Natural killer cell (primary cell): ENCODE measurements around the gene CFAP54. TPM values are rescaled to one million over a fixed set of nuclear protein-coding genes. Genes with fewer than 3 reads are reported as not detected.

Experiments
- ATAC-seq, 3 donors: fragments of 150-1000 bp in 2 of 3; fragments of 200-7000 bp in 1 of 3; cut with Tn5 transposase; 1 replicate in 1 of 3; 2 replicates in 2 of 3; pipeline ENCODE4 v1.10.0; 2021; ENCODE audit warnings: mild to moderate bottlenecking in 2 of 3, moderate library complexity in 2 of 3
- DNase-seq, 2 donors: peaks; one replicate each; pipeline versions ENCODE4 v3.0.0 to v3.0.0-alpha.2; 2013 to 2021; ENCODE audit warnings: mixed read lengths in 1 of 2
- H3K27ac ChIP-seq: one replicate; pipeline ENCODE4 v1.5.1; 2013; ENCODE audit warnings: mild to moderate bottlenecking, low read length
- H3K27me3 ChIP-seq: one replicate; pipeline ENCODE4 v1.6.1; 2013; ENCODE audit warnings: low read length; ENCODE audit not compliant: control insufficient read depth, insufficient read depth
- H3K36me3 ChIP-seq: one replicate; pipeline ENCODE4 v1.6.1; 2013; ENCODE audit warnings: low read length; ENCODE audit not compliant: control insufficient read depth, insufficient read depth
- H3K4me1 ChIP-seq: one replicate; pipeline ENCODE4 v1.6.1; 2013; ENCODE audit warnings: low read length; ENCODE audit not compliant: control insufficient read depth, insufficient read depth
- H3K4me3 ChIP-seq: one replicate; pipeline ENCODE4 v1.5.1; 2013; ENCODE audit warnings: low read length
- H3K9me3 ChIP-seq: one replicate; pipeline ENCODE4 v1.6.1; 2013; ENCODE audit warnings: low read length; ENCODE audit not compliant: control insufficient read depth, insufficient read depth
- H3K27ac Mint-ChIP-seq, 2 donors: one replicate each; pipeline ENCODE4 v1.8.0; 2022; ENCODE audit warnings: mild to moderate bottlenecking in 2 of 2, mixed read lengths in 2 of 2, moderate library complexity in 1 of 2
- H3K27me3 Mint-ChIP-seq, 2 donors: one replicate each; pipeline ENCODE4 v1.8.0; 2022; ENCODE audit warnings: low read depth in 2 of 2, mixed read lengths in 2 of 2
- H3K36me3 Mint-ChIP-seq: one replicate; pipeline ENCODE4 v1.8.0; 2022; ENCODE audit warnings: mixed read lengths
- H3K4me1 Mint-ChIP-seq, 2 donors: one replicate each; pipeline ENCODE4 v1.8.0; 2022; ENCODE audit warnings: mixed read lengths in 2 of 2
- H3K4me3 Mint-ChIP-seq: one replicate; pipeline ENCODE4 v1.8.0; 2022; ENCODE audit warnings: mild to moderate bottlenecking, moderate library complexity, mixed read lengths
- H3K9me3 Mint-ChIP-seq, 2 donors: one replicate each; pipeline ENCODE4 v1.8.0; 2022; ENCODE audit warnings: mixed read lengths in 2 of 2
- WGBS: methylation state at CpG from one replicate; pipeline ENCODE4 v1.1.7; 2013; ENCODE audit warnings: missing lambda C conversion rate; ENCODE audit not compliant: insufficient coverage; 5-methylcytosine and 5-hydroxymethylcytosine counted together
- intact Hi-C: fragments of 100-400 bp; cut with micrococcal nuclease; formaldehyde crosslinking; loops from one replicate; pipeline ENCODE4 v1.14.2; 2022
- total RNA-seq, 4 donors: library from RNA; stranded (reverse); fragments of 120-200 nt in 1 of 4; gene quantifications; one replicate each; pipeline versions ENCODE4 v1.2.3 to v1.2.4, GENCODE V29; 2013 to 2022
- TF ChIP-seq, protein P1 (sequence below): fragments of 200-600 bp; IDR thresholded peaks from one replicate; pipeline ENCODE4 v1.8.0; 2022; ENCODE audit warnings: antibody characterized with exemption

CFAP54 gene
- total RNA-seq, 3 donors from 2014 or later (not counting 1 experiment from before 2014, with no cell fraction given), result 0.56 to 1.5 (median 1.2) TPM

DNA sequence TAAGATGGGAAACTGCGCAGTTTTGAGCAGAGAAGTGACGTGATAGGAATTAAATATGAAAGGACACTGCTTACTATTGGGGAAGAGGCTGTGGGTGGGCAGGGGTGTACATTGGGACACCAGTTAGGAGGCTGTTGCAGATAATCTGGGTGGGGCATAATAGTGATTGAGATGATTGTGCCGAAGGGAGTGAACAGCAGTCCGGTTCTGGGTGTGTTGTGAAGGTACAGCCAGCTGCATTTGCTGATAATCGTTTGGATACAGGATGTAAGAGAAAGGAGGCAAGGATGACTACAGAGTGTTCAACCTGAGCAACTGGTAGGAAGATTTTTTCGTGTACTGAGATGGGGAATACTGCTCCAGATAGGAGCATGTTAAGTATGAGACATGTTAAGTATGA, 212.5 kb downstream of the CFAP54 start:
- Histone ChIP-seq H3K27ac (no peak overlapping the region), H3K9me3 (no peaks in the 10 kb centered on the region), H3K27me3 (no peaks in the 10 kb centered on the region), H3K4me3 (no peak overlapping the region), H3K4me1 (no peaks in the 10 kb centered on the region), H3K36me3 (no peaks in the 10 kb centered on the region)
- no peak for ATAC-seq
- no peak overlapping the region for H3K27ac Mint-ChIP-seq
- H3K9me3 Mint-ChIP-seq, result no peaks in the 10 kb centered on the region
- no peak overlapping the region for H3K4me3 Mint-ChIP-seq
- no peaks in the 10 kb centered on the region for H3K4me1 Mint-ChIP-seq
- H3K27me3 Mint-ChIP-seq, result peaks cover 25 to 36% of the 10 kb centered on the region in 2 donors
- WGBS, result 81% methylated on average over 6 of the region's 6 CpGs
- H3K36me3 Mint-ChIP-seq, result no peaks in the 10 kb centered on the region
- TF ChIP-seq, protein P1, sequence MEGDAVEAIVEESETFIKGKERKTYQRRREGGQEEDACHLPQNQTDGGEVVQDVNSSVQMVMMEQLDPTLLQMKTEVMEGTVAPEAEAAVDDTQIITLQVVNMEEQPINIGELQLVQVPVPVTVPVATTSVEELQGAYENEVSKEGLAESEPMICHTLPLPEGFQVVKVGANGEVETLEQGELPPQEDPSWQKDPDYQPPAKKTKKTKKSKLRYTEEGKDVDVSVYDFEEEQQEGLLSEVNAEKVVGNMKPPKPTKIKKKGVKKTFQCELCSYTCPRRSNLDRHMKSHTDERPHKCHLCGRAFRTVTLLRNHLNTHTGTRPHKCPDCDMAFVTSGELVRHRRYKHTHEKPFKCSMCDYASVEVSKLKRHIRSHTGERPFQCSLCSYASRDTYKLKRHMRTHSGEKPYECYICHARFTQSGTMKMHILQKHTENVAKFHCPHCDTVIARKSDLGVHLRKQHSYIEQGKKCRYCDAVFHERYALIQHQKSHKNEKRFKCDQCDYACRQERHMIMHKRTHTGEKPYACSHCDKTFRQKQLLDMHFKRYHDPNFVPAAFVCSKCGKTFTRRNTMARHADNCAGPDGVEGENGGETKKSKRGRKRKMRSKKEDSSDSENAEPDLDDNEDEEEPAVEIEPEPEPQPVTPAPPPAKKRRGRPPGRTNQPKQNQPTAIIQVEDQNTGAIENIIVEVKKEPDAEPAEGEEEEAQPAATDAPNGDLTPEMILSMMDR, result no peak
- no peak for DNase-seq
- intact Hi-C loops, result no loop called here

DNA sequence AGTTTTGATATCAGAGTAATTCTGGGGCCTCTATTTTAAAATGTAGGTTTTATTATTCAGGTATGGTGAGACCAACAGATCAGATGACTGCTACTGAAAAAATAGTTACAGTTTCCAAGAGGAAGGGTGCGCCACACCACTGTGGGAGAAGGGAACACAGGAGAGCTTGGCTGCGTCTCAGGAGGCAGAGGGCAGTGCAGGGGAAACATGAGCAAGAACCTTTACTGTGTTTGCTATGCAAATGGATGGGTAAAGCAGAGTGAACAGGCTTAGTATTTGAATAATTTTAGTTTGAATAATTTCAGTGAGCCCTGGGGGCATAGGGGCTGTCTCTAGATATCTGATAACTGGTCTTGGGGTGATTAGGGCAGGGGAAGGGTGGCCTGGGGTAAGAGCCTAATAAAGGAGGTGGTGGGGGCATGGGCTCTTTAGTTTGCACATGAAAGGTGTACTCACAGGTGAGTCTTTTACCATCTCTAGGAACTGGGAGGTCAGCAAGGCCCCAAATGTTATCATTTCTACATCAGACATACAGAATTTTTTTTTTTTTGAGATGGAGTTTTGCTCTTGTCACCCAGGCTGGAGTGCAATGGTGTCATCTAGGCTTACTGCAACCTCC, 220.9 kb downstream of the CFAP54 start:
- DNase-seq (no peak), ATAC-seq (no peak)
- Histone ChIP-seq H3K27me3 (no peaks in the 10 kb centered on the region), H3K4me3 (no peak overlapping the region), H3K9me3 (no peaks in the 10 kb centered on the region), H3K36me3 (no peaks in the 10 kb centered on the region), H3K27ac (no peak overlapping the region), H3K4me1 (no peaks in the 10 kb centered on the region)
- Mint-ChIP-seq H3K4me3 (no peak overlapping the region), H3K9me3 (no peaks in the 10 kb centered on the region), H3K36me3 (no peaks in the 10 kb centered on the region), H3K27me3 (peaks cover 0 to 7% of the 10 kb centered on the region in 2 donors), H3K4me1 (no peaks in the 10 kb centered on the region), H3K27ac (no peak overlapping the region)
- 97% methylated on average over 2 of the region's 2 CpGs for WGBS
- TF ChIP-seq, protein P1, result no peak
- intact Hi-C loops, result no loop called here

DNA sequence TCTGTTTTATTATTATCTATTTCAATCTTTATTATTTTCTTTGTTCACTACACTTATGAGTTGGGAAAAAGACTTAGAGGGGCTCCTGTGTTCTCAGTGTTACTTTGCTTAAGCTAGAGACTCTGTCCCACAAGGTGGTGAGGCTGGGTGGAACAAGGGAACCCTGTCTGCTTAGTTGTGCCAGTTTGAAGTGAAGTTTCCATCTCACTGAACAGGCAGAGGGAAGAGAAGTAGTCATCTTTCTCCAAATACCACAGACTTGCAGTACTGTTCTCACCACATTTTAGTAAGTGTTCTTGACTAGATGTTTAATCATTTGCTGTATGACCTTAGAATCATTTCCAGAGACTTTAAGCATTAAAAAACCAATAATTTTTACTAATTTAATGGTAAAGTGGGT, 222.0 kb downstream of the CFAP54 start:
- H3K36me3 ChIP-seq, result no peaks in the 10 kb centered on the region
- TF ChIP-seq, protein P1, result no peak
- H3K27ac ChIP-seq, result no peak overlapping the region
- H3K27me3 ChIP-seq, result no peaks in the 10 kb centered on the region
- Mint-ChIP-seq H3K27me3 (peaks cover 0 to 7% of the 10 kb centered on the region in 2 donors), H3K4me1 (no peaks in the 10 kb centered on the region), H3K27ac (no peak overlapping the region), H3K36me3 (no peaks in the 10 kb centered on the region), H3K9me3 (no peaks in the 10 kb centered on the region), H3K4me3 (no peak overlapping the region)
- no peaks in the 10 kb centered on the region for H3K9me3 ChIP-seq
- no peak for DNase-seq
- no peak overlapping the region for H3K4me3 ChIP-seq
- intact Hi-C loops, result no loop called here
- ATAC-seq, result no peak
- H3K4me1 ChIP-seq, result no peaks in the 10 kb centered on the region

DNA sequence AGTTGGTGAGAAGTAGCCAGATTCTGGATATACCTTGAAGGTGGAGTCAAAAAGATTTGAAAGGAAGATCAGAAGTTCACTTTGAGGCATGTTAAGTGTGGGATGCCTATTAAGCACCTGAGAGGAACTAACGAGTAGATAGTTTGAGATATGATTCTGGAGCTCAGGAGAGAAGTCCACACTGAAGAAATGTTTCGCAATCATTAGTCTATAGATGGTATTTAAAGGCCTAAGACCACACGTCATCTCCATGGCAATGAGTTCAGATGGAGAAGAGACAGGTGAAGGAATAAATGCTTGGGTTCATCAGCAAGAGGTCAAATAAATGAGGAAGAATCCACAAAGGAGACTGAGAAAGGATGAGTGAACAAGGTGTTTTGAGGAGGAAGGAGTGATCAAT, 224.8 kb downstream of the CFAP54 start:
- H3K36me3 Mint-ChIP-seq, result no peaks in the 10 kb centered on the region
- no peak overlapping the region for H3K4me3 ChIP-seq
- no peaks in the 10 kb centered on the region for H3K36me3 ChIP-seq
- TF ChIP-seq, protein P1, result no peak
- H3K27me3 Mint-ChIP-seq, result peaks cover 0 to 7% of the 10 kb centered on the region in 2 donors
- no peak overlapping the region for H3K27ac ChIP-seq
- no peaks in the 10 kb centered on the region for H3K9me3 ChIP-seq
- H3K4me3 Mint-ChIP-seq, result no peak overlapping the region
- H3K27me3 ChIP-seq, result no peaks in the 10 kb centered on the region
- DNase-seq (no peak), ATAC-seq (no peak)
- H3K9me3 Mint-ChIP-seq, result no peaks in the 10 kb centered on the region
- no peaks in the 10 kb centered on the region for H3K4me1 Mint-ChIP-seq
- 86% methylated on average over 3 of the region's 3 CpGs for WGBS
- H3K4me1 ChIP-seq, result no peaks in the 10 kb centered on the region
- H3K27ac Mint-ChIP-seq, result no peak overlapping the region
- intact Hi-C loops, result no loop called here
